ENCODE data around the gene RENBP.

GRCh38 chrX:153948002-153948466 is 3.6 kb upstream of the RENBP start:
- TF ChIP-seq CTCF (conservative IDR thresholded peaks at IDR 0.05; ENCODE audit: low read length) (no peak), EZH2phosphoT487 (IDR thresholded peaks at IDR 0.05; ENCODE audit: borderline replicate concordance, low read depth, low read length) (no peak)
